H1 (cell line): ENCODE data around the gene RPS15. TPM values are rescaled to one million over a fixed set of nuclear protein-coding genes. Genes with fewer than 3 reads are reported as not detected.

ENCODE experiments used
- CTCF ChIA-PET: fragments of 300-600 bp; sonication (Branson Sonifier 250); formaldehyde crosslinking; loops from one replicate; lab custom pipeline; 2021; ENCODE audit not compliant: partially characterized antibody; lab: Charles Lee
- POLR2A ChIA-PET: fragments of 300-600 bp; sonication (Branson Sonifier 250); formaldehyde crosslinking; loops from one replicate; lab custom pipeline; 2021; ENCODE audit warnings: inconsistent platforms; ENCODE audit not compliant: partially characterized antibody; lab: Charles Lee
- DNase-seq, 2 experiments: peaks; one replicate each; pipeline versions ENCODE4 v3.0.0 to v3.0.0-alpha.2; 2010 to 2022; ENCODE audit warnings: low spot score in 2 of 2, low read depth in 1 of 2, mixed read lengths in 1 of 2
- FAIRE-seq: peaks from 2 replicates; lab custom pipeline; 2011; peaks lifted over from hg19 to GRCh38; lab: Jason Lieb, UNC
- H2AFZ ChIP-seq: 2 replicates; pipeline ENCODE4 v1.8.1; 2012; ENCODE audit warnings: low read length, inconsistent platforms
- H2AK5ac ChIP-seq: 2 replicates; pipeline ENCODE4 v1.6.1; 2013; ENCODE audit warnings: low read depth, low read length
- H2BK120ac ChIP-seq: replicated peaks from 2 replicates; pipeline ENCODE3; 2013; ENCODE audit warnings: low read depth, low read length, inconsistent platforms
- H2BK12ac ChIP-seq: 2 replicates; pipeline ENCODE4 v1.6.1; 2013; ENCODE audit warnings: low read depth, low read length
- H2BK15ac ChIP-seq: 2 replicates; pipeline ENCODE4 v1.6.1; 2013; ENCODE audit warnings: low read length
- H2BK20ac ChIP-seq: 2 replicates; pipeline ENCODE4 v1.6.1; 2013; ENCODE audit warnings: low read length
- H2BK5ac ChIP-seq: 2 replicates; pipeline ENCODE4 v1.6.1; 2013; ENCODE audit warnings: low read depth, low read length
- H3K14ac ChIP-seq: 2 replicates; pipeline ENCODE4 v1.6.1; 2013; ENCODE audit warnings: inconsistent platforms; ENCODE audit not compliant: insufficient read length
- H3K18ac ChIP-seq: 2 replicates; pipeline ENCODE4 v1.6.1; 2013; ENCODE audit warnings: low read length; ENCODE audit errors: extremely low read depth
- H3K23ac ChIP-seq: 2 replicates; pipeline ENCODE4 v1.6.1; 2013; ENCODE audit warnings: inconsistent platforms; ENCODE audit not compliant: insufficient read length
- H3K23me2 ChIP-seq: 2 replicates; pipeline ENCODE4 v1.6.1; 2013; ENCODE audit warnings: low read depth, low read length
- H3K27ac ChIP-seq: 2 replicates; pipeline ENCODE4 v1.6.1; 2011; ENCODE audit warnings: low read depth, low read length, inconsistent platforms
- H3K27me3 ChIP-seq, 4 experiments: replicated peaks in 1 of 4; 1 replicate in 1 of 4; 2 replicates in 3 of 4; pipeline versions ENCODE4 v1.6.1 to v1.8.1; 2011 to 2013; ENCODE audit warnings: low read length in 3 of 4, mild to moderate bottlenecking in 3 of 4, inconsistent platforms in 2 of 4, mixed read lengths in 2 of 4, moderate library complexity in 1 of 4; ENCODE audit not compliant: control insufficient read depth in 3 of 4, insufficient read depth in 3 of 4; ENCODE audit errors: extremely low read depth in 1 of 4
- H3K36me3 ChIP-seq, 4 experiments: 2 replicates each; pipeline versions ENCODE4 v1.6.1 to v1.8.1; 2011 to 2013; ENCODE audit warnings: mild to moderate bottlenecking in 4 of 4, low read length in 3 of 4, moderate library complexity in 2 of 4, control low read depth in 1 of 4, inconsistent platforms in 1 of 4; ENCODE audit not compliant: insufficient read depth in 4 of 4, control insufficient read depth in 2 of 4
- H3K4ac ChIP-seq: replicated peaks from 2 replicates; pipeline ENCODE3; 2013; ENCODE audit warnings: low read length, low read depth, mixed read lengths, inconsistent platforms; ENCODE audit not compliant: insufficient read length
- H3K4me1 ChIP-seq, 4 experiments: replicated peaks in 1 of 4; 1 replicate in 1 of 4; 2 replicates in 3 of 4; pipeline versions ENCODE4 v1.6.1 to v1.8.1; 2011 to 2013; ENCODE audit warnings: low read length in 3 of 4, inconsistent platforms in 2 of 4, mixed read lengths in 1 of 4; ENCODE audit not compliant: insufficient read depth in 4 of 4, control insufficient read depth in 3 of 4
- H3K4me2 ChIP-seq, 2 experiments: 2 replicates each; pipeline versions ENCODE4 v1.6.1 to v1.8.1; 2011 to 2013; ENCODE audit warnings: low read depth in 2 of 2, low read length in 2 of 2, control low read depth in 1 of 2, inconsistent platforms in 1 of 2, mild to moderate bottlenecking in 1 of 2; ENCODE audit not compliant: insufficient read depth in 1 of 2
- H3K4me3 ChIP-seq, 4 experiments: fragments of 200-600, 300-600 bp in 1 of 4; sonication (generic), shearing (Covaris generic), sonication (Bioruptor Twin) in 1 of 4; 2 replicates each; pipeline versions ENCODE4 v1.5.1 to v1.8.1; 2011 to 2016; ENCODE audit warnings: low read length in 4 of 4, low read depth in 3 of 4, control low read depth in 2 of 4, inconsistent platforms in 2 of 4, mild to moderate bottlenecking in 2 of 4, mixed read lengths in 1 of 4, moderate library complexity in 1 of 4; ENCODE audit not compliant: insufficient read depth in 2 of 4; ENCODE audit errors: extremely low read depth in 1 of 4
- H3K56ac ChIP-seq: replicated peaks from 2 replicates; pipeline ENCODE3; 2013; ENCODE audit warnings: low read depth, mild to moderate bottlenecking, mixed read lengths, low read length, inconsistent platforms; ENCODE audit not compliant: insufficient read length
- H3K79me1 ChIP-seq: 2 replicates; pipeline ENCODE4 v1.6.1; 2013; ENCODE audit warnings: low read depth, low read length, control low read depth
- H3K79me2 ChIP-seq, 2 experiments: 2 replicates each; pipeline versions ENCODE4 v1.6.1 to v1.8.1; 2012 to 2013; ENCODE audit warnings: low read length in 2 of 2, mild to moderate bottlenecking in 2 of 2, inconsistent platforms in 1 of 2; ENCODE audit not compliant: insufficient read depth in 2 of 2, control insufficient read depth in 1 of 2
- H3K9ac ChIP-seq, 4 experiments: replicated peaks in 1 of 4; 1 replicate in 1 of 4; 2 replicates in 3 of 4; pipeline versions ENCODE4 v1.6.1 to v1.8.1; 2011 to 2013; ENCODE audit warnings: low read depth in 3 of 4, low read length in 3 of 4, control low read depth in 2 of 4, mild to moderate bottlenecking in 2 of 4, moderate library complexity in 2 of 4, inconsistent platforms in 1 of 4; ENCODE audit errors: extremely low read depth in 1 of 4
- H3K9me3 ChIP-seq, 2 experiments: 2 replicates each; pipeline versions ENCODE4 v1.6.1 to v1.8.1; 2012 to 2013; ENCODE audit warnings: mild to moderate bottlenecking in 2 of 2, moderate library complexity in 2 of 2, control low read depth in 1 of 2, inconsistent platforms in 1 of 2, low read depth in 1 of 2, low read length in 1 of 2, mixed read lengths in 1 of 2; ENCODE audit not compliant: insufficient read depth in 2 of 2
- H4K20me1 ChIP-seq, 2 experiments: replicated peaks in 1 of 2; 2 replicates each; pipeline versions ENCODE3 to v1.8.1; 2011 to 2013; ENCODE audit warnings: inconsistent platforms in 2 of 2, low read length in 2 of 2, mild to moderate bottlenecking in 1 of 2; ENCODE audit not compliant: insufficient read depth in 2 of 2, control insufficient read depth in 1 of 2
- H4K5ac ChIP-seq: 2 replicates; pipeline ENCODE4 v1.6.1; 2013; ENCODE audit warnings: low read length, low read depth, mixed read lengths, inconsistent platforms; ENCODE audit not compliant: insufficient read length
- H4K8ac ChIP-seq: 2 replicates; pipeline ENCODE4 v1.8.0; 2013; ENCODE audit warnings: mild to moderate bottlenecking, moderate library complexity, low read length, inconsistent platforms; ENCODE audit not compliant: insufficient read depth; ENCODE audit errors: extremely low read depth
- H4K91ac ChIP-seq: replicated peaks from 2 replicates; pipeline ENCODE3; 2013; ENCODE audit warnings: low read length, mixed read lengths, inconsistent platforms; ENCODE audit not compliant: insufficient read length
- GTF2F1 ChIP-seq: IDR thresholded peaks from 2 replicates; pipeline ENCODE4 v1.6.1; 2012; ENCODE audit warnings: low read depth, low read length, improper control_type of control experiment, borderline replicate concordance
- RFX5 ChIP-seq: IDR thresholded peaks from 2 replicates; pipeline ENCODE4 v1.6.1; 2011; ENCODE audit warnings: low read depth, low read length, improper control_type of control experiment, borderline replicate concordance
- WGBS, 2 experiments: shearing (Covaris generic) in 1 of 2; methylation state at CpG; one replicate each; pipeline versions ENCODE4 v1.1.6 to v1.1.7; 2013 to 2015; ENCODE audit warnings: low lambda C conversion rate in 2 of 2, mixed read lengths in 2 of 2, inconsistent platforms in 1 of 2, low coverage in 1 of 2, missing lambda C conversion rate in 1 of 2; ENCODE audit not compliant: insufficient replicate concordance in 2 of 2, insufficient coverage in 1 of 2, insufficient read length in 1 of 2; ENCODE audit errors: extremely low coverage in 1 of 2, missing lambda C conversion rate in 1 of 2; 5-methylcytosine and 5-hydroxymethylcytosine counted together
- polyA plus RNA-seq, 7 experiments: library from polyadenylated mRNA; depleted of rRNA in 3 of 7; stranded (reverse) in 5 of 7; unstranded in 2 of 7; fragments of >200 nt in 5 of 7; fragments of 200-250 nt in 2 of 7; gene quantifications; 1 replicate in 5 of 7; 2 replicates in 1 of 7; 4 replicates in 1 of 7; pipeline versions ENCODE4 v1.2.1 to v1.2.3, GENCODE V29; 2011 to 2013; ENCODE audit warnings: missing spikeins in 2 of 7, mixed read lengths in 2 of 7
- total RNA-seq: library from RNA; stranded (reverse); fragmentation: NEBNext Ultra II Directional; extraction: Animal tissue kit (Norgen Biotek cat#: 25700); gene quantifications from 2 replicates; pipeline ENCODE4 v1.2.1, GENCODE V29; 2021

RPS15 gene
- total and polyA plus RNA-seq, 2 of the 8 experiments (the other 6 are each of a cell fraction or from before 2014, with no cell fraction given): 1,562 to 3,890 TPM

DNA sequence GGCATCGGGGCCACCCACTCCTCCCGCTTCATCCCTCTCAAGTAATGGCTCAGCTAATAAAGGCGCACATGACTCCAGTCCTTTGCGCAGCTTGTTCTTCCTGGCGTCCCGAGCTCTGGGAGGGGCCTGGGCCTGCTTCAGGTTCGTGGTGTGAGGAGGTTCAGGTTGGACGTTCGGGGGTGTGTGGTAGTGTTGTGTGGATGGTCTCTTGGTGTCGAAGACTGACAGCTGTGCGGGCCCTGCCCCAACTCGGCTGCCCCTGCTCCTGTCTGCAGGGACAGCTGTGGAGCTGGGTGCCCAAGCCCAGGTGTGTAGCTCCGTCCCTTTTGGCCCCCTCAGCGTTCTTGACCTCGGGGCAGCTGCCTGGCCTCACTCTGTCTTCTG lies 2.2 kb downstream of the RPS15 start:
- 97% methylated on average over 15 of the region's 15 CpGs; no CpG with 5 or more reads in 1 of the 2 experiments for WGBS, 2 experiments
- peak overlapping the region; percentile 8; the same call in 1 of the 2 replicates for H3K27ac ChIP-seq

More for the DNA sequence above, 2.2 kb downstream of the RPS15 start:
- Histone ChIP-seq H3K27me3 (peaks cover 0 to 3% (median under 1%) of the 10 kb centered on the region in 4 experiments; a peak in 2 of 7 replicates), H3K4ac (no peak overlapping the region), H4K20me1 (peaks cover 23 to 26% of the 10 kb centered on the region in 2 experiments), H2BK15ac (no peak overlapping the region), H4K8ac (no peak overlapping the region; the same call in 1 of the 2 replicates), H3K9ac (0 out of 7 replicates have a peak overlapping the region, but pooled peaks of 1 of the 4 experiments have one; percentile 17), H3K4me3 (no peak overlapping the region), H3K23ac (no peak overlapping the region), H2BK120ac (no peak overlapping the region), H3K4me2 (no peak overlapping the region; a peak in 1 of 4 replicates), H3K9me3 (no peaks in the 10 kb centered on the region), H2AK5ac (no peak overlapping the region), H3K14ac (no peak overlapping the region), H2BK20ac (no peak overlapping the region), H2AFZ (no peak overlapping the region), H3K18ac (no peak overlapping the region), H3K36me3 (peaks cover 26 to 39% (median 29%) of the 10 kb centered on the region in 4 experiments), H3K56ac (no peak overlapping the region), H4K91ac (no peak overlapping the region), H3K23me2 (peaks cover 3% of the 10 kb centered on the region; the same call in 1 of the 2 replicates), H3K79me1 (peaks cover 4% of the 10 kb centered on the region), H3K79me2 (peaks cover 2 to 24% of the 10 kb centered on the region in 2 experiments; a peak in 3 of 4 replicates), H2BK12ac (no peak overlapping the region), H4K5ac (no peak overlapping the region), H3K4me1 (peaks cover 0 to 10% (median 4%) of the 10 kb centered on the region in 4 experiments; a peak in 5 of 7 replicates), H2BK5ac (peak overlapping the region; percentile 9)
- TF ChIP-seq GTF2F1 (no peak), RFX5 (no peak)
- no peak for DNase-seq
- no peak for FAIRE-seq
- POLR2A ChIA-PET: interaction anchor here (0.6 to 7.6 kb wide), 18 partner anchors 9 to 255 kb away, joined by 3 to 109 read pairs (median 3); partner anchors contain the start of genes APC2, CIRBP and TCF3
- CTCF ChIA-PET: interaction anchor here (0.6 to 5.6 kb wide), 5 partner anchors 15 to 160 kb away, joined by 3 to 54 read pairs (median 3); no protein-coding TSS in a partner anchor
